Natural killer cell (primary cell): ENCODE data around the gene RALA. TPM values are rescaled to one million over a fixed set of nuclear protein-coding genes. Genes with fewer than 3 reads are reported as not detected.

ENCODE experiments used
- ATAC-seq, 3 donors: fragments of 150-1000 bp in 2 of 3; fragments of 200-7000 bp in 1 of 3; cut with Tn5 transposase; 1 replicate in 1 of 3; 2 replicates in 2 of 3; pipeline ENCODE4 v1.10.0; 2021; ENCODE audit warnings: mild to moderate bottlenecking in 2 of 3, moderate library complexity in 2 of 3
- DNase-seq, 2 donors: peaks; one replicate each; pipeline versions ENCODE4 v3.0.0 to v3.0.0-alpha.2; 2013 to 2021; ENCODE audit warnings: mixed read lengths in 1 of 2
- H3K27ac ChIP-seq: one replicate; pipeline ENCODE4 v1.5.1; 2013; ENCODE audit warnings: mild to moderate bottlenecking, low read length
- H3K27me3 ChIP-seq: one replicate; pipeline ENCODE4 v1.6.1; 2013; ENCODE audit warnings: low read length; ENCODE audit not compliant: control insufficient read depth, insufficient read depth
- H3K36me3 ChIP-seq: one replicate; pipeline ENCODE4 v1.6.1; 2013; ENCODE audit warnings: low read length; ENCODE audit not compliant: control insufficient read depth, insufficient read depth
- H3K4me1 ChIP-seq: one replicate; pipeline ENCODE4 v1.6.1; 2013; ENCODE audit warnings: low read length; ENCODE audit not compliant: control insufficient read depth, insufficient read depth
- H3K4me3 ChIP-seq: one replicate; pipeline ENCODE4 v1.5.1; 2013; ENCODE audit warnings: low read length
- H3K9me3 ChIP-seq: one replicate; pipeline ENCODE4 v1.6.1; 2013; ENCODE audit warnings: low read length; ENCODE audit not compliant: control insufficient read depth, insufficient read depth
- H3K27ac Mint-ChIP-seq, 2 donors: one replicate each; pipeline ENCODE4 v1.8.0; 2022; ENCODE audit warnings: mild to moderate bottlenecking in 2 of 2, mixed read lengths in 2 of 2, moderate library complexity in 1 of 2
- H3K27me3 Mint-ChIP-seq, 2 donors: one replicate each; pipeline ENCODE4 v1.8.0; 2022; ENCODE audit warnings: low read depth in 2 of 2, mixed read lengths in 2 of 2
- H3K36me3 Mint-ChIP-seq: one replicate; pipeline ENCODE4 v1.8.0; 2022; ENCODE audit warnings: mixed read lengths
- H3K4me1 Mint-ChIP-seq, 2 donors: one replicate each; pipeline ENCODE4 v1.8.0; 2022; ENCODE audit warnings: mixed read lengths in 2 of 2
- H3K4me3 Mint-ChIP-seq: one replicate; pipeline ENCODE4 v1.8.0; 2022; ENCODE audit warnings: mild to moderate bottlenecking, moderate library complexity, mixed read lengths
- H3K9me3 Mint-ChIP-seq, 2 donors: one replicate each; pipeline ENCODE4 v1.8.0; 2022; ENCODE audit warnings: mixed read lengths in 2 of 2
- WGBS: methylation state at CpG from one replicate; pipeline ENCODE4 v1.1.7; 2013; ENCODE audit warnings: missing lambda C conversion rate; ENCODE audit not compliant: insufficient coverage; 5-methylcytosine and 5-hydroxymethylcytosine counted together
- intact Hi-C: fragments of 100-400 bp; cut with micrococcal nuclease; formaldehyde crosslinking; loops from one replicate; pipeline ENCODE4 v1.14.2; 2022
- total RNA-seq, 4 donors: library from RNA; stranded (reverse); fragments of 120-200 nt in 1 of 4; gene quantifications; one replicate each; pipeline versions ENCODE4 v1.2.3 to v1.2.4, GENCODE V29; 2013 to 2022
- TF ChIP-seq, protein P1 (sequence below): fragments of 200-600 bp; IDR thresholded peaks from one replicate; pipeline ENCODE4 v1.8.0; 2022; ENCODE audit warnings: antibody characterized with exemption

The RALA gene
- total RNA-seq, 3 donors from 2014 or later (not counting 1 experiment from before 2014, with no cell fraction given), result 10.2 to 22.0 (median 16.8) TPM

DNA sequence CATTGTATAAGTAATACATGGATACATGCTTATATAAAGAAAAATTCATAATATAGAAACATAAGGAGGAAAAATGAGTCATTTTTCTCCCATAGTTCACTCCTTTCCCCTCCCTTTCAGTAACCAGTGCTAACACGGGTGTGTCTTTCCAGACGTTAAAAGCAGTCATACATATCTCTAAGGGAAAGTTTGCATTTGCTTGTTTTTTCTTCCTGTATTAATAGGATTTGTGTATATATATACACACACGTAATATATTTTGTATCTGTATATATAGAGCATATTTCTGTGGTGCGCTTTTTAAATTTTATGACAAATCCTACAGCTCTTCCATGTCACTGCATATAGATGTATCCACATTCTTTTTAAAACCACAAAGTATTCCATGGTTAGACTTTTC, 78.8 kb downstream of the RALA start:
- Histone ChIP-seq H3K27ac (no peak overlapping the region), H3K4me1 (peaks cover 3% of the 10 kb centered on the region), H3K27me3 (no peaks in the 10 kb centered on the region), H3K4me3 (no peak overlapping the region), H3K9me3 (no peaks in the 10 kb centered on the region), H3K36me3 (peaks cover 18% of the 10 kb centered on the region)
- H3K4me3 Mint-ChIP-seq, result no peak overlapping the region
- DNase-seq (no peak), ATAC-seq (no peak)
- intact Hi-C loops, result no loop called here
- TF ChIP-seq, protein P1, sequence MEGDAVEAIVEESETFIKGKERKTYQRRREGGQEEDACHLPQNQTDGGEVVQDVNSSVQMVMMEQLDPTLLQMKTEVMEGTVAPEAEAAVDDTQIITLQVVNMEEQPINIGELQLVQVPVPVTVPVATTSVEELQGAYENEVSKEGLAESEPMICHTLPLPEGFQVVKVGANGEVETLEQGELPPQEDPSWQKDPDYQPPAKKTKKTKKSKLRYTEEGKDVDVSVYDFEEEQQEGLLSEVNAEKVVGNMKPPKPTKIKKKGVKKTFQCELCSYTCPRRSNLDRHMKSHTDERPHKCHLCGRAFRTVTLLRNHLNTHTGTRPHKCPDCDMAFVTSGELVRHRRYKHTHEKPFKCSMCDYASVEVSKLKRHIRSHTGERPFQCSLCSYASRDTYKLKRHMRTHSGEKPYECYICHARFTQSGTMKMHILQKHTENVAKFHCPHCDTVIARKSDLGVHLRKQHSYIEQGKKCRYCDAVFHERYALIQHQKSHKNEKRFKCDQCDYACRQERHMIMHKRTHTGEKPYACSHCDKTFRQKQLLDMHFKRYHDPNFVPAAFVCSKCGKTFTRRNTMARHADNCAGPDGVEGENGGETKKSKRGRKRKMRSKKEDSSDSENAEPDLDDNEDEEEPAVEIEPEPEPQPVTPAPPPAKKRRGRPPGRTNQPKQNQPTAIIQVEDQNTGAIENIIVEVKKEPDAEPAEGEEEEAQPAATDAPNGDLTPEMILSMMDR, result no peak
- H3K4me1 Mint-ChIP-seq, result peaks cover 0 to 5% of the 10 kb centered on the region in 2 donors
- no peaks in the 10 kb centered on the region for H3K27me3 Mint-ChIP-seq
- H3K27ac Mint-ChIP-seq, result no peak overlapping the region
- H3K9me3 Mint-ChIP-seq, result no peaks in the 10 kb centered on the region
- H3K36me3 Mint-ChIP-seq, result peaks cover 11% of the 10 kb centered on the region
- WGBS, result no CpG with 5 or more reads among the region's 4 CpGs

DNA sequence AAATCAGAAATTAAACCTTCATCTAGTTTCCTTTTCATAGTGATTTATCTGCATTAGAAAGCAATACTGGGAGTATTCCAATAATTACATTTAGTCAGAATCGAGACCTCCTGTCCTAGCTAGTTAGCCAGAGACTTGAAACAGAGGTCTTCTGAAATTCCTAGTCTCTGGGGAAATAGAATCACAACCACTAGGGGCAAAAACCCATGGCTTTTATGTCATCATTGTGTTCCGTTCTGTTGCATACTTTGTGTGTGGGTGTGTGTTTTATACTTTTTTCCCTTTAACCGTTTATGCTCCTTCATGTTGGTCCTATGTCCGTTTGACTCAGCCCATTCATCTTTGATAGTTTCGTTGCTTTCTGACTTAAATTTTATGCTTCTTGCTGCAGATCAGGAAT, 79.8 kb downstream of the RALA start:
- Histone ChIP-seq H3K36me3 (peaks cover 11% of the 10 kb centered on the region), H3K4me1 (peaks cover 3% of the 10 kb centered on the region), H3K4me3 (no peak overlapping the region), H3K27ac (no peak overlapping the region), H3K9me3 (no peaks in the 10 kb centered on the region), H3K27me3 (no peaks in the 10 kb centered on the region)
- Mint-ChIP-seq H3K9me3 (no peaks in the 10 kb centered on the region), H3K36me3 (peaks cover 6% of the 10 kb centered on the region), H3K4me1 (peaks cover 0 to 5% of the 10 kb centered on the region in 2 donors), H3K27ac (no peak overlapping the region), H3K4me3 (no peak overlapping the region), H3K27me3 (no peaks in the 10 kb centered on the region)
- TF ChIP-seq, protein P1, result no peak
- 93% methylated on average over 5 of the region's 5 CpGs for WGBS
- ATAC-seq, result no peak
- peak in 1 of 2 donors; percentile 9 for DNase-seq
- intact Hi-C loops, result no loop called here

DNA sequence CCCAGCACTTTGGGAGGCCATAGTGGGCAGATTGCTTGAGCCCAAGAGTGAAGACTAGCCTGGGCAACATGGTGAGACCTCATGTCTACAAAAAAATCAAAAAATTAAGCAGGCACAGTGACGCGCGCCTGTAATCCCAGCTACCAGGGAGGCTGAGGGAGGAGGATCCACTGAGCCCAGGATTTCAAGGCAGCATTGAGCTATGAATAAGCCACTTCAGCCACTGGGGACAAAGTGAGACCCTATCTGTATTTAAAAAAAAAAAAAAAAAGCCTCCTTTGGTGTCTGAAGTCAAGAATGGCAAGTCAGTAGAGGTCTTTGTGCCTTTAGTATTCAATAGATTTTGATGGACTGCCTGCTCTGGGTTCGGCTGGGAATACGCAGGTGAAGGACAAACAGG, 85.7 kb downstream of the RALA start:
- TF ChIP-seq, protein P1, result no peak
- H3K27ac ChIP-seq, result no peak overlapping the region
- H3K4me3 ChIP-seq, result no peak overlapping the region
- no peaks in the 10 kb centered on the region for H3K4me1 ChIP-seq
- intact Hi-C loops, result no loop called here
- no peak for DNase-seq
- no peak overlapping the region for H3K27ac Mint-ChIP-seq
- no peaks in the 10 kb centered on the region for H3K36me3 Mint-ChIP-seq
- no peak overlapping the region for H3K4me3 Mint-ChIP-seq
- peaks cover 0 to 3% of the 10 kb centered on the region in 2 donors for H3K27me3 Mint-ChIP-seq
- peaks cover 3% of the 10 kb centered on the region for H3K36me3 ChIP-seq
- ATAC-seq, result no peak
- H3K27me3 ChIP-seq, result no peaks in the 10 kb centered on the region
- no peaks in the 10 kb centered on the region for H3K4me1 Mint-ChIP-seq
- peaks cover 5% of the 10 kb centered on the region for H3K9me3 ChIP-seq
- WGBS, result 95% methylated on average over 5 of the region's 5 CpGs
- peaks cover 4 to 5% of the 10 kb centered on the region in 2 donors for H3K9me3 Mint-ChIP-seq

DNA sequence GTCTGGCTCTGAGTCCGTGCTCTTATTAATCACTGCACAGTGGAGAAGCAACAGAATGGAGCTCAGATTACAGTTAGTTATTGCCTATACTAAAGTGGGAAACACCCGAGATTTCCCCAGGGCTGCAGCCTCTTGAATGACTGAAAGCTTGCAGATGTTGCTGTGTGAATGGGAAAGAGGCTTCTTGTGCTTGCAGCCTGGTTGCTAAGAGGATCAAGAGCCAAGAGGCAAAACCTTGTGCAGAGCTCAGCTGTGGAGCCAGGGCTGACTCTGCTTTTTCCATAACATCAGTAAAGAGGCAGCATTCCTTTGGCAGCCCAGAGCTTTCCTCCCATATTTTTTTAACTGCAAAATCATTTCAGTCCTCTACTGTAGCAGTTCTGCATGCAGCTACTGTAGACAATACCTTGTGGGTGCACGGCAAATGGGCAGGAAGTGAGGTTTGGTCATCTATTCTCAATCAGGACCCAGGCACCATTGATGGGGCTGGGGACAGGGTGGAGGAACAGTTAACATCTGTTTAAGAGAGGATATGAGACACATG, 86.5 kb downstream of the RALA start:
- intact Hi-C loops, result no loop called here
- H3K9me3 Mint-ChIP-seq, result peaks cover 6 to 8% of the 10 kb centered on the region in 2 donors
- no peak for ATAC-seq
- no peak overlapping the region for H3K27ac Mint-ChIP-seq
- no peaks in the 10 kb centered on the region for H3K36me3 Mint-ChIP-seq
- 39% methylated on average over 3 of the region's 3 CpGs for WGBS
- TF ChIP-seq, protein P1, result no peak
- Histone ChIP-seq H3K4me3 (no peak overlapping the region), H3K27me3 (no peaks in the 10 kb centered on the region), H3K27ac (no peak overlapping the region), H3K9me3 (peaks cover 13% of the 10 kb centered on the region), H3K4me1 (no peaks in the 10 kb centered on the region), H3K36me3 (peaks cover 3% of the 10 kb centered on the region)
- no peak for DNase-seq
- H3K27me3 Mint-ChIP-seq, result peaks cover 0 to 3% of the 10 kb centered on the region in 2 donors
- no peaks in the 10 kb centered on the region for H3K4me1 Mint-ChIP-seq
- H3K4me3 Mint-ChIP-seq, result no peak overlapping the region
